HepG2 (cell line): ENCODE measurements around the gene ENPP7. TPM values are rescaled to one million over a fixed set of nuclear protein-coding genes. Genes with fewer than 3 reads are reported as not detected.

Experiments used
- HES4 ChIP-seq: sonication (generic); formaldehyde crosslinking; IDR thresholded peaks from 2 replicates; pipeline ENCODE4 v1.9.0; 2021; ENCODE audit warnings: mild to moderate bottlenecking, missing genetic modification reagents, borderline replicate concordance
- RBM39 ChIP-seq: fragments of 200-400 bp; formaldehyde crosslinking; IDR thresholded peaks from one replicate; pipeline ENCODE4 v1.6.1; 2018; ENCODE audit warnings: antibody characterized with exemption, mild to moderate bottlenecking, low read depth, low read length; ENCODE audit not compliant: poor library complexity, severe bottlenecking
- TEAD2 ChIP-seq: sonication (generic); formaldehyde crosslinking; IDR thresholded peaks from 2 replicates; pipeline ENCODE4 v1.9.0; 2021; ENCODE audit warnings: missing genetic modification reagents
- ZFP36L2 ChIP-seq: sonication (generic); formaldehyde crosslinking; IDR thresholded peaks from 2 replicates; pipeline ENCODE4 v1.4.0; 2020; ENCODE audit warnings: missing genetic modification reagents
- ZNF142 ChIP-seq: sonication (generic); formaldehyde crosslinking; IDR thresholded peaks from 2 replicates; pipeline ENCODE4 v1.4.0; 2020; ENCODE audit warnings: missing genetic modification reagents
- ZNF281 ChIP-seq: sonication (generic); formaldehyde crosslinking; IDR thresholded peaks from 2 replicates; pipeline ENCODE4 v1.4.0; 2020; ENCODE audit warnings: missing genetic modification reagents, borderline replicate concordance
- ZNF616 ChIP-seq: sonication (generic); formaldehyde crosslinking; IDR thresholded peaks from 2 replicates; pipeline ENCODE4 v1.5.0; 2020; ENCODE audit warnings: low read depth, mild to moderate bottlenecking, missing genetic modification reagents
- polyA plus RNA-seq, 8 experiments: library from polyadenylated mRNA; depleted of rRNA in 3 of 8; stranded (reverse) in 7 of 8; unstranded in 1 of 8; fragments of >200 nt; fragmentation: Illumina TruSeq in 4 of 8; extraction: Trizol in 4 of 8; gene quantifications; 2 replicates each; pipeline versions ENCODE4 v1.2.1 to v1.2.3, GENCODE V29; 2011 to 2016; ENCODE audit warnings: low read depth in 4 of 8, missing spikeins in 1 of 8, mixed read lengths in 1 of 8; ENCODE audit not compliant: insufficient read depth in 1 of 8
- total RNA-seq, 5 experiments: library from RNA; depleted of rRNA; stranded (reverse); fragments of >200 nt; fragmentation: Illumina TruSeq; extraction: Trizol; gene quantifications; 2 replicates each; pipeline ENCODE4 v1.2.3, GENCODE V29; 2016; ENCODE audit warnings: low read depth in 1 of 5
- TF ChIP-seq, protein P1 (sequence below): sonication (generic); formaldehyde crosslinking; IDR thresholded peaks from 2 replicates; pipeline ENCODE4 v1.4.0; 2020; ENCODE audit warnings: missing genetic modification reagents
- TF ChIP-seq, protein P2 (sequence below): sonication (generic); formaldehyde crosslinking; IDR thresholded peaks from 2 replicates; pipeline ENCODE4 v1.4.0; 2020; ENCODE audit warnings: missing genetic modification reagents, borderline replicate concordance

ENPP7 gene
- total and polyA plus RNA-seq, 2 of the 13 experiments (the other 11 are each of a cell fraction or from before 2014, with no cell fraction given) = 1.1 to 2.2 TPM

- TF ChIP-seq, protein P1, sequence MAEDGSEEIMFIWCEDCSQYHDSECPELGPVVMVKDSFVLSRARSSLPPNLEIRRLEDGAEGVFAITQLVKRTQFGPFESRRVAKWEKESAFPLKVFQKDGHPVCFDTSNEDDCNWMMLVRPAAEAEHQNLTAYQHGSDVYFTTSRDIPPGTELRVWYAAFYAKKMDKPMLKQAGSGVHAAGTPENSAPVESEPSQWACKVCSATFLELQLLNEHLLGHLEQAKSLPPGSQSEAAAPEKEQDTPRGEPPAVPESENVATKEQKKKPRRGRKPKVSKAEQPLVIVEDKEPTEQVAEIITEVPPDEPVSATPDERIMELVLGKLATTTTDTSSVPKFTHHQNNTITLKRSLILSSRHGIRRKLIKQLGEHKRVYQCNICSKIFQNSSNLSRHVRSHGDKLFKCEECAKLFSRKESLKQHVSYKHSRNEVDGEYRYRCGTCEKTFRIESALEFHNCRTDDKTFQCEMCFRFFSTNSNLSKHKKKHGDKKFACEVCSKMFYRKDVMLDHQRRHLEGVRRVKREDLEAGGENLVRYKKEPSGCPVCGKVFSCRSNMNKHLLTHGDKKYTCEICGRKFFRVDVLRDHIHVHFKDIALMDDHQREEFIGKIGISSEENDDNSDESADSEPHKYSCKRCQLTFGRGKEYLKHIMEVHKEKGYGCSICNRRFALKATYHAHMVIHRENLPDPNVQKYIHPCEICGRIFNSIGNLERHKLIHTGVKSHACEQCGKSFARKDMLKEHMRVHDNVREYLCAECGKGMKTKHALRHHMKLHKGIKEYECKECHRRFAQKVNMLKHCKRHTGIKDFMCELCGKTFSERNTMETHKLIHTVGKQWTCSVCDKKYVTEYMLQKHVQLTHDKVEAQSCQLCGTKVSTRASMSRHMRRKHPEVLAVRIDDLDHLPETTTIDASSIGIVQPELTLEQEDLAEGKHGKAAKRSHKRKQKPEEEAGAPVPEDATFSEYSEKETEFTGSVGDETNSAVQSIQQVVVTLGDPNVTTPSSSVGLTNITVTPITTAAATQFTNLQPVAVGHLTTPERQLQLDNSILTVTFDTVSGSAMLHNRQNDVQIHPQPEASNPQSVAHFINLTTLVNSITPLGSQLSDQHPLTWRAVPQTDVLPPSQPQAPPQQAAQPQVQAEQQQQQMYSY (CRISPR knock-in tag) = no peak
- no peak for TF ChIP-seq RBM39
- TF ChIP-seq ZFP36L2 = no peak
- TF ChIP-seq ZNF142 (CRISPR knock-in tag) = no peak
- peak; percentile 95 for TF ChIP-seq ZNF616 (CRISPR knock-in tag)
- no peak; the same call in 1 of the 2 replicates for TF ChIP-seq TEAD2
- TF ChIP-seq HES4 (CRISPR knock-in tag) = peak; percentile 99
- TF ChIP-seq, protein P2, sequence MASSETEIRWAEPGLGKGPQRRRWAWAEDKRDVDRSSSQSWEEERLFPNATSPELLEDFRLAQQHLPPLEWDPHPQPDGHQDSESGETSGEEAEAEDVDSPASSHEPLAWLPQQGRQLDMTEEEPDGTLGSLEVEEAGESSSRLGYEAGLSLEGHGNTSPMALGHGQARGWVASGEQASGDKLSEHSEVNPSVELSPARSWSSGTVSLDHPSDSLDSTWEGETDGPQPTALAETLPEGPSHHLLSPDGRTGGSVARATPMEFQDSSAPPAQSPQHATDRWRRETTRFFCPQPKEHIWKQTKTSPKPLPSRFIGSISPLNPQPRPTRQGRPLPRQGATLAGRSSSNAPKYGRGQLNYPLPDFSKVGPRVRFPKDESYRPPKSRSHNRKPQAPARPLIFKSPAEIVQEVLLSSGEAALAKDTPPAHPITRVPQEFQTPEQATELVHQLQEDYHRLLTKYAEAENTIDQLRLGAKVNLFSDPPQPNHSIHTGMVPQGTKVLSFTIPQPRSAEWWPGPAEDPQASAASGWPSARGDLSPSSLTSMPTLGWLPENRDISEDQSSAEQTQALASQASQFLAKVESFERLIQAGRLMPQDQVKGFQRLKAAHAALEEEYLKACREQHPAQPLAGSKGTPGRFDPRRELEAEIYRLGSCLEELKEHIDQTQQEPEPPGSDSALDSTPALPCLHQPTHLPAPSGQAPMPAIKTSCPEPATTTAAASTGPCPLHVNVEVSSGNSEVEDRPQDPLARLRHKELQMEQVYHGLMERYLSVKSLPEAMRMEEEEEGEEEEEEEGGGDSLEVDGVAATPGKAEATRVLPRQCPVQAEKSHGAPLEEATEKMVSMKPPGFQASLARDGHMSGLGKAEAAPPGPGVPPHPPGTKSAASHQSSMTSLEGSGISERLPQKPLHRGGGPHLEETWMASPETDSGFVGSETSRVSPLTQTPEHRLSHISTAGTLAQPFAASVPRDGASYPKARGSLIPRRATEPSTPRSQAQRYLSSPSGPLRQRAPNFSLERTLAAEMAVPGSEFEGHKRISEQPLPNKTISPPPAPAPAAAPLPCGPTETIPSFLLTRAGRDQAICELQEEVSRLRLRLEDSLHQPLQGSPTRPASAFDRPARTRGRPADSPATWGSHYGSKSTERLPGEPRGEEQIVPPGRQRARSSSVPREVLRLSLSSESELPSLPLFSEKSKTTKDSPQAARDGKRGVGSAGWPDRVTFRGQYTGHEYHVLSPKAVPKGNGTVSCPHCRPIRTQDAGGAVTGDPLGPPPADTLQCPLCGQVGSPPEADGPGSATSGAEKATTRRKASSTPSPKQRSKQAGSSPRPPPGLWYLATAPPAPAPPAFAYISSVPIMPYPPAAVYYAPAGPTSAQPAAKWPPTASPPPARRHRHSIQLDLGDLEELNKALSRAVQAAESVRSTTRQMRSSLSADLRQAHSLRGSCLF (CRISPR knock-in tag) = no peak
- peak; percentile 77; the same call in 1 of the 2 replicates for TF ChIP-seq ZNF281 (CRISPR knock-in tag)
Measured at GRCh38 chr17:79760197-79760906, 29.6 kb downstream of the ENPP7 start (continued).
